ENCODE data around the gene CXCR1.

GRCh38 chr2:218193701-218194100 lies 26.9 kb upstream of the CXCR1 start:
- TF ChIP-seq POLR2A (IDR thresholded peaks at IDR 0.05) (no peak), CTCF (IDR thresholded peaks at IDR 0.05) (no peak)
